H1 (cell line): ENCODE measurements around the gene RAD18. TPM values are rescaled to one million over a fixed set of nuclear protein-coding genes. Genes with fewer than 3 reads are reported as not detected.

Experiments used
- NANOG ChIP-seq: IDR thresholded peaks from 2 replicates; pipeline ENCODE4 v1.6.1; 2011; ENCODE audit warnings: low read length, low read depth, mild to moderate bottlenecking, inconsistent platforms; ENCODE audit not compliant: insufficient read depth, poor library complexity, severe bottlenecking
- RXRA ChIP-seq: IDR thresholded peaks from 2 replicates; pipeline ENCODE4 v1.6.1; 2011; ENCODE audit warnings: low read depth, mild to moderate bottlenecking, low read length, moderate library complexity; ENCODE audit not compliant: insufficient read depth
- TAF1 ChIP-seq: IDR thresholded peaks from 2 replicates; pipeline ENCODE4 v1.6.1; 2011; ENCODE audit warnings: mild to moderate bottlenecking, low read depth, low read length
- YY1 ChIP-seq: IDR thresholded peaks from 2 replicates; pipeline ENCODE4 v1.6.1; 2011; ENCODE audit warnings: low read depth, mild to moderate bottlenecking, low read length
- polyA plus RNA-seq, 7 experiments: library from polyadenylated mRNA; depleted of rRNA in 3 of 7; stranded (reverse) in 5 of 7; unstranded in 2 of 7; fragments of >200 nt in 5 of 7; fragments of 200-250 nt in 2 of 7; gene quantifications; 1 replicate in 5 of 7; 2 replicates in 1 of 7; 4 replicates in 1 of 7; pipeline versions ENCODE4 v1.2.1 to v1.2.3, GENCODE V29; 2011 to 2013; ENCODE audit warnings: missing spikeins in 2 of 7, mixed read lengths in 2 of 7
- total RNA-seq: library from RNA; stranded (reverse); fragmentation: NEBNext Ultra II Directional; extraction: Animal tissue kit (Norgen Biotek cat#: 25700); gene quantifications from 2 replicates; pipeline ENCODE4 v1.2.1, GENCODE V29; 2021
- TF ChIP-seq, protein P1 (sequence below): IDR thresholded peaks from 2 replicates; pipeline ENCODE4 v1.6.1; 2012; ENCODE audit warnings: inconsistent platforms

RAD18 gene
- total and polyA plus RNA-seq, 2 of the 8 experiments (the other 6 are each of a cell fraction or from before 2014, with no cell fraction given): 13.0 to 23.2 TPM

GRCh38 chr3:8982509-8982908 lies 19.2 kb upstream of the RAD18 start (continued):
- no peak for TF ChIP-seq RXRA
- no peak for TF ChIP-seq NANOG
- no peak for TF ChIP-seq YY1
- TF ChIP-seq TAF1: no peak
- TF ChIP-seq, protein P1, sequence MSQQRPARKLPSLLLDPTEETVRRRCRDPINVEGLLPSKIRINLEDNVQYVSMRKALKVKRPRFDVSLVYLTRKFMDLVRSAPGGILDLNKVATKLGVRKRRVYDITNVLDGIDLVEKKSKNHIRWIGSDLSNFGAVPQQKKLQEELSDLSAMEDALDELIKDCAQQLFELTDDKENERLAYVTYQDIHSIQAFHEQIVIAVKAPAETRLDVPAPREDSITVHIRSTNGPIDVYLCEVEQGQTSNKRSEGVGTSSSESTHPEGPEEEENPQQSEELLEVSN: no peak
